GM12878 (cell line): ENCODE results near the gene AGBL1. TPM values are rescaled to one million over a fixed set of nuclear protein-coding genes. Genes with fewer than 3 reads are reported as not detected.

Experiments used
- ATAC-seq: fragments of 200-7000 bp; cut with Tn5 transposase; 3 replicates; pipeline ENCODE4 v1.9.1; 2020; ENCODE audit warnings: mild to moderate bottlenecking, moderate library complexity
- BruUV-seq: library from RNA; stranded (reverse); fragments of 400-500 nt; replicated peaks from 2 replicates; lab custom pipeline; 2021; lab: Mats Ljungman, UMichigan
- CTCF ChIA-PET: fragments of 300-600 bp; sonication (Branson Sonifier 250); formaldehyde crosslinking; extraction: SDS; loops from one replicate; lab custom pipeline; 2021; ENCODE audit warnings: inconsistent platforms; lab: Yijun Ruan, JAX
- POLR2A ChIA-PET: fragments of 350-600 bp; formaldehyde crosslinking; extraction: SDS; loops from one replicate; lab custom pipeline; 2021; ENCODE audit warnings: inconsistent platforms; lab: Charles Lee
- RAD21 ChIA-PET: fragments of 300-600 bp; sonication (Branson Sonifier 250); formaldehyde crosslinking; loops from one replicate; lab custom pipeline; 2023; ENCODE audit warnings: antibody characterized with exemption; ENCODE audit not compliant: unreplicated experiment; lab: Charles Lee
- SMC1A ChIA-PET: fragments of 300-600 bp; sonication (Branson Sonifier 250); formaldehyde crosslinking; loops from one replicate; lab custom pipeline; 2023; ENCODE audit not compliant: unreplicated experiment, uncharacterized antibody; lab: Charles Lee
- DNase-seq: peaks from one replicate; pipeline ENCODE4 v3.0.0-alpha.2; 2011; ENCODE audit warnings: low read depth, low spot score
- FAIRE-seq: peaks from 3 replicates; lab custom pipeline; 2011; peaks lifted over from hg19 to GRCh38; lab: Jason Lieb, UNC
- H2AFZ ChIP-seq: 2 replicates; pipeline ENCODE4 v1.6.0; 2011; ENCODE audit warnings: low read depth, low read length, control low read depth; ENCODE audit not compliant: control insufficient read depth
- H3K27ac ChIP-seq: 2 replicates; pipeline ENCODE4 v1.5.1; 2011; ENCODE audit warnings: control low read depth; ENCODE audit not compliant: control insufficient read depth, insufficient read depth
- H3K27me3 ChIP-seq, 2 experiments: replicated peaks in 1 of 2; 2 replicates each; pipeline versions ENCODE4 v1.6.0 to v1.6.1; 2011; ENCODE audit warnings: low read length in 1 of 2; ENCODE audit not compliant: control insufficient read depth in 2 of 2, insufficient read depth in 2 of 2
- H3K36me3 ChIP-seq, 2 experiments: 2 replicates each; pipeline ENCODE4 v1.5.1; 2011; ENCODE audit warnings: low read length in 1 of 2; ENCODE audit not compliant: control insufficient read depth in 2 of 2, insufficient read depth in 2 of 2
- H3K4me1 ChIP-seq: 2 replicates; pipeline ENCODE4 v1.6.1; 2011; ENCODE audit warnings: mild to moderate bottlenecking, low read length, moderate library complexity, mixed read lengths; ENCODE audit not compliant: control insufficient read depth, insufficient read depth
- H3K4me2 ChIP-seq: 2 replicates; pipeline ENCODE4 v1.6.0; 2011; ENCODE audit warnings: control low read depth; ENCODE audit not compliant: control insufficient read depth, insufficient read depth
- H3K4me3 ChIP-seq: fragments of 200-600 bp; sonication (generic); 2 replicates; pipeline ENCODE4 v1.5.1; 2016
- H3K79me2 ChIP-seq: 2 replicates; pipeline ENCODE4 v1.6.0; 2011; ENCODE audit warnings: low read length; ENCODE audit not compliant: control insufficient read depth, insufficient read depth
- H3K9ac ChIP-seq: 2 replicates; pipeline ENCODE4 v1.8.0; 2011; ENCODE audit warnings: low read length, control low read depth, mixed read lengths; ENCODE audit not compliant: control insufficient read depth, insufficient read depth
- H3K9me3 ChIP-seq: replicated peaks from 3 replicates; pipeline ENCODE4 v1.5.1; 2011; ENCODE audit warnings: mild to moderate bottlenecking, low read length; ENCODE audit not compliant: control insufficient read depth, insufficient read depth
- H4K20me1 ChIP-seq: 2 replicates; pipeline ENCODE4 v1.6.0; 2011; ENCODE audit not compliant: control insufficient read depth, insufficient read depth
- BCL11A ChIP-seq: IDR thresholded peaks from 2 replicates; pipeline ENCODE4 v1.6.1; 2011; ENCODE audit warnings: low read depth, low read length
- BCLAF1 ChIP-seq: fragments of 450-650 bp; IDR thresholded peaks from 2 replicates; pipeline ENCODE4 v1.6.1; 2017; ENCODE audit warnings: antibody characterized with exemption, mild to moderate bottlenecking, moderate library complexity
- BHLHE40 ChIP-seq, 2 experiments: fragments of 450-650 bp in 1 of 2; IDR thresholded peaks; 2 replicates each; pipeline ENCODE4 v1.6.1; 2011 to 2017; ENCODE audit warnings: low read depth in 2 of 2, borderline replicate concordance in 1 of 2, improper control_type of control experiment in 1 of 2, low read length in 1 of 2, mild to moderate bottlenecking in 1 of 2
- E2F8 ChIP-seq: fragments of 450-650 bp; IDR thresholded peaks from 2 replicates; pipeline ENCODE4 v1.6.1; 2018; ENCODE audit warnings: mild to moderate bottlenecking, low read depth, moderate library complexity; ENCODE audit not compliant: partially characterized antibody
- EED ChIP-seq: sonication (generic); IDR thresholded peaks from 2 replicates; pipeline ENCODE4 v1.6.1; 2016; ENCODE audit warnings: antibody characterized with exemption, low read depth
- FOXK2 ChIP-seq: fragments of 450-650 bp; IDR thresholded peaks from 2 replicates; pipeline ENCODE4 v1.6.1; 2017; ENCODE audit warnings: mild to moderate bottlenecking, moderate library complexity
- GATAD2B ChIP-seq: fragments of 450-650 bp; conservative IDR thresholded peaks from 2 replicates; pipeline ENCODE4 v1.6.1; 2017; ENCODE audit warnings: low read depth, mild to moderate bottlenecking, moderate library complexity
- JUNB ChIP-seq: IDR thresholded peaks from 2 replicates; pipeline ENCODE4 v1.6.1; 2016; ENCODE audit warnings: antibody characterized with exemption, mild to moderate bottlenecking
- KAT2A ChIP-seq: conservative IDR thresholded peaks from 2 replicates; pipeline ENCODE4 v1.6.1; 2011; ENCODE audit warnings: low read depth, low read length; ENCODE audit not compliant: control insufficient read depth
- NFYA ChIP-seq: IDR thresholded peaks from 2 replicates; pipeline ENCODE4 v1.6.1; 2011; ENCODE audit warnings: low read depth, mild to moderate bottlenecking, low read length, improper control_type of control experiment, borderline replicate concordance
- NR2F1 ChIP-seq: fragments of 450-650 bp; conservative IDR thresholded peaks from 2 replicates; pipeline ENCODE4 v1.6.1; 2017; ENCODE audit warnings: mild to moderate bottlenecking
- RB1 ChIP-seq: fragments of 450-650 bp; formaldehyde crosslinking; IDR thresholded peaks from 2 replicates; pipeline ENCODE4 v1.6.1; 2017; ENCODE audit warnings: mild to moderate bottlenecking, borderline replicate concordance
- RELA ChIP-seq: fragments of 450-650 bp; IDR thresholded peaks from 2 replicates; pipeline ENCODE4 v1.8.0; 2014; ENCODE audit warnings: borderline replicate concordance; ENCODE audit not compliant: partially characterized antibody
- SMARCA5 ChIP-seq: fragments of 450-650 bp; IDR thresholded peaks from 2 replicates; pipeline ENCODE4 v1.6.1; 2017; ENCODE audit warnings: mild to moderate bottlenecking
- SP1 ChIP-seq: IDR thresholded peaks from one replicate; pipeline ENCODE4 v1.6.1; 2011; ENCODE audit warnings: low read depth, low read length
- SREBF1 ChIP-seq: IDR thresholded peaks from 2 replicates; pipeline ENCODE4 v1.6.1; 2012; ENCODE audit warnings: mild to moderate bottlenecking, low read length
- SREBF2 ChIP-seq: IDR thresholded peaks from 2 replicates; pipeline ENCODE4 v1.6.1; 2012; ENCODE audit warnings: mild to moderate bottlenecking, low read length
- STAT1 ChIP-seq: fragments of 450-650 bp; conservative IDR thresholded peaks from 2 replicates; pipeline ENCODE4 v1.6.1; 2014; ENCODE audit warnings: antibody characterized with exemption, mild to moderate bottlenecking
- TBL1XR1 ChIP-seq: IDR thresholded peaks from 2 replicates; pipeline ENCODE4 v1.6.1; 2012; ENCODE audit warnings: low read depth, low read length, improper control_type of control experiment
- ZNF24 ChIP-seq: fragments of 450-650 bp; IDR thresholded peaks from 2 replicates; pipeline ENCODE4 v1.6.1; 2017; ENCODE audit warnings: antibody characterized with exemption, mild to moderate bottlenecking
- WGBS: methylation state at CpG from one replicate; pipeline ENCODE4 v1.1.6; 2016; ENCODE audit warnings: low lambda C conversion rate; ENCODE audit not compliant: insufficient replicate concordance, insufficient coverage; ENCODE audit errors: missing lambda C conversion rate; 5-methylcytosine and 5-hydroxymethylcytosine counted together
- in situ Hi-C: fragments of 300-500 bp; cut with MboI; formaldehyde crosslinking; loops from 9 replicates; pipeline ENCODE4 v1.14.3; 2018; ENCODE audit warnings: mixed read lengths
- intact Hi-C: fragments of 100-400 bp; cut with micrococcal nuclease; formaldehyde crosslinking; loops from one replicate; pipeline ENCODE4 v1.14.2; 2022; ENCODE audit not compliant: unreplicated experiment
- polyA plus RNA-seq, 11 experiments: library from polyadenylated mRNA; depleted of rRNA in 4 of 11; unstranded in 6 of 11; stranded (reverse) in 5 of 11; fragments of >200 nt; fragmentation: Nextera tagmentation in 4 of 11; fragmentation: Illumina TruSeq in 1 of 11; extraction: Ambion mirVana in 4 of 11; extraction: Trizol in 1 of 11; gene quantifications; 1 replicate in 1 of 11; 2 replicates in 10 of 11; pipeline versions ENCODE4 v1.2.1 to v1.2.3, GENCODE V29; 2011 to 2016; ENCODE audit warnings: inconsistent platforms in 2 of 11, missing spikeins in 2 of 11, low read depth in 1 of 11
- total RNA-seq, 4 experiments: library from RNA; depleted of rRNA in 3 of 4; stranded (reverse); fragments of >200 nt in 3 of 4; fragmentation: Illumina TruSeq in 1 of 4; extraction: Trizol in 1 of 4; gene quantifications; 2 replicates each; pipeline versions ENCODE4 v1.2.1 to v1.2.3, GENCODE V29; 2013 to 2021

The AGBL1 gene
- total and polyA plus RNA-seq, 10 of the 15 experiments (the other 5 are each of a cell fraction or from before 2014, with no cell fraction given) = not detected

DNA sequence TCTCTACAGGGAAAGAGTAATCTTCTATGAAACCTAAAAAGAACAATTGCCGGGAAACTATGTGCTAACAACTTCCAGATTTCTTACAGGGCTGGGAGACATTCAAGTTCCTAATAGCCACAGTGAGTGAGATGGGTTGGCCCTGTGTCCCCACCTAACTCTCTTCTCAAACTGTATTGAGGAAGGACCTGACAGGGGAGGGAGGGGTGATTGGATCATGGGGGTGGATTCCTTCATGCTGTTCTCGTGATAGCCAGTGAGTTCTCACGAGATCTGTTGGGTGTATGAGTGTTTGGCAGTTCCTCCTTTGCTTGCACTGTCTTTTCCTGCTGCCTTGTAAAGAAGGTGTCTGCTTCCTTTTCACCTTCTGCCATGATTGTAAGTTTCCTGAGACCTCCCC, 958.7 kb downstream of the AGBL1 start:
- H3K27me3 ChIP-seq = no peaks in the 10 kb centered on the region
- no peaks in the 10 kb centered on the region for H3K36me3 ChIP-seq
- no peak overlapping the region for H2AFZ ChIP-seq
- H3K27ac ChIP-seq = no peak overlapping the region
- FAIRE-seq = no peak
- H3K9ac ChIP-seq = no peak overlapping the region
- no peak for TF ChIP-seq SP1
- TF ChIP-seq RB1 = no peak
- no peak for TF ChIP-seq EED
- TF ChIP-seq SMARCA5 = no peak
- no peak for TF ChIP-seq RELA
- TF ChIP-seq FOXK2 = no peak
- no peak for TF ChIP-seq SREBF2
- no peak for TF ChIP-seq ZNF24
- no peak for TF ChIP-seq E2F8
- TF ChIP-seq JUNB = no peak
- no peak for TF ChIP-seq GATAD2B
- TF ChIP-seq BCLAF1 = no peak
- no peak for TF ChIP-seq TBL1XR1
- no peak for TF ChIP-seq NR2F1
- TF ChIP-seq BHLHE40 (IDR thresholded peaks at IDR 0.05; ENCODE audit: borderline replicate concordance in 1 of 2, low read depth in 2 of 2, low read length in 1 of 2) = no peak
- TF ChIP-seq SREBF1 = no peak
- no peak for TF ChIP-seq STAT1
- no peak for TF ChIP-seq BCL11A
- no peak for TF ChIP-seq KAT2A
- TF ChIP-seq NFYA = no peak
- H3K4me1 ChIP-seq = no peaks in the 10 kb centered on the region
- POLR2A ChIA-PET = no interaction called here
- RAD21 ChIA-PET = no interaction called here
- intact Hi-C loops (no loop called here), in situ Hi-C loops (no loop called here)
- SMC1A ChIA-PET = no interaction called here
- CTCF ChIA-PET = no interaction called here
- 31% methylated on average over 3 of the region's 3 CpGs for WGBS
- no peak for DNase-seq
- H3K79me2 ChIP-seq = no peaks in the 10 kb centered on the region
- H4K20me1 ChIP-seq = no peaks in the 10 kb centered on the region
- H3K4me3 ChIP-seq = no peak overlapping the region
- BruUV-seq = no TSS peak
- H3K4me2 ChIP-seq = no peak overlapping the region
- ATAC-seq = no peak
- H3K9me3 ChIP-seq = no peaks in the 10 kb centered on the region
